Thoracic aorta (tissue), 2 donors: ENCODE results near the gene KHSRP. TPM values are rescaled to one million over a fixed set of nuclear protein-coding genes. Genes with fewer than 3 reads are reported as not detected.

Experiments used
- ATAC-seq: fragments of 150-250 bp; one replicate; pipeline ENCODE4 v1.8.0; 2017; ENCODE audit warnings: low read depth; ENCODE audit not compliant: insufficient number of reproducible peaks, low FRiP score
- DNase-seq: peaks from one replicate; pipeline ENCODE4 v3.0.0-alpha.2; 2020; ENCODE audit warnings: low spot score
- H3K27ac ChIP-seq, 2 donors: fragments of 200-600 bp; sonication (generic); 1 replicate in 1 of 2; 2 replicates in 1 of 2; pipeline ENCODE4 v1.5.1; 2016; ENCODE audit warnings: mild to moderate bottlenecking in 2 of 2, moderate library complexity in 2 of 2
- H3K27me3 ChIP-seq: fragments of 200-600 bp; sonication (generic); replicated peaks from 2 replicates; pipeline ENCODE4 v1.6.0; 2016; ENCODE audit warnings: mild to moderate bottlenecking; ENCODE audit not compliant: insufficient read depth
- H3K36me3 ChIP-seq: fragments of 200-600 bp; sonication (generic); one replicate; pipeline ENCODE4 v1.5.1; 2016
- H3K4me1 ChIP-seq, 2 donors: fragments of 200-600 bp; sonication (generic); 1 replicate in 1 of 2; 2 replicates in 1 of 2; pipeline versions ENCODE4 v1.5.1 to v1.6.0; 2016; ENCODE audit warnings: low read depth in 2 of 2, mild to moderate bottlenecking in 1 of 2; ENCODE audit not compliant: control insufficient read depth in 1 of 2
- H3K4me3 ChIP-seq: fragments of 200-600 bp; sonication (generic); 2 replicates; pipeline ENCODE4 v1.5.1; 2016; ENCODE audit warnings: mild to moderate bottlenecking
- H3K9me3 ChIP-seq: fragments of 200-600 bp; sonication (generic); 2 replicates; pipeline ENCODE4 v1.5.1; 2016
- total RNA-seq, 2 donors: library from RNA; depleted of rRNA; stranded (reverse); fragments of >200 nt; gene quantifications; one replicate each; pipeline versions ENCODE4 v1.1.0 to v1.2.3, GENCODE V29; 2016
- TF ChIP-seq, protein P1 (sequence below): fragments of 200-600 bp; sonication (generic); IDR thresholded peaks from one replicate; pipeline ENCODE4 v1.5.1; 2019; ENCODE audit warnings: antibody characterized with exemption

Gene KHSRP
- total RNA-seq, 2 donors from 2014 or later = 98.4 to 111 TPM

DNA sequence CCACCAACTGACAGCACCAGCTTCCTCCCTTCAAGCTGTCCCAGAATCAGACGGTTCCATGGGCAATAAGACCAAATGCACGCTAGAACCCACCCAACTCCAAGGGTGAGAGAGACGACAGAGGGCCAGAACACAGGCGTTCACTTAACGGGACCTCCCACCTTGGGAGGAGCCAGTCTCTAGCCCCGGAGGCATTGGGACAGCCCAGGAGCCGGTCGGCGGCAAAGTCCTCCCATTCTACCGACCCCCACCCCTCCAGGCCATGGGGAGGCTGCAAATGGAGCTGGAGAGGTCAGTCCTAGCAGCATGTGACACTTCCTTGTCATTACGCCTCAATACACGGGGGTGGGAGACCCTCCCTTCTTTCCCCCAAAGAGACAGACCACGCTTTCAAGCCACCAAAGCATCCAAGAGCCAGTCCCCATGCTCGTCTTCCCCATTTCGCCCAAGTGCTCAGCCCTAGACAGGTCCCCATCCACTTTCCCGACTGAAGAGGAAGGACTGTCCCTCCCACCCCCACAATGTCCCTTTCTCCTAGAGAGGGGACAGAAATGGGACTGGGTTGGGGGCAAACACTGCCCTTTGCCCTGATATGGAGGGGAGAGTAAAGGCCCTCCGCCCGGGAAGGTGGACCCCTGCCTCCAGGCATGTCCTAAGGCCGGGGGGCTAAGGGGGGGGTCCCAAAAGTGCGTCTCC is 964 bp downstream of the KHSRP start:
- TF ChIP-seq, protein P1, sequence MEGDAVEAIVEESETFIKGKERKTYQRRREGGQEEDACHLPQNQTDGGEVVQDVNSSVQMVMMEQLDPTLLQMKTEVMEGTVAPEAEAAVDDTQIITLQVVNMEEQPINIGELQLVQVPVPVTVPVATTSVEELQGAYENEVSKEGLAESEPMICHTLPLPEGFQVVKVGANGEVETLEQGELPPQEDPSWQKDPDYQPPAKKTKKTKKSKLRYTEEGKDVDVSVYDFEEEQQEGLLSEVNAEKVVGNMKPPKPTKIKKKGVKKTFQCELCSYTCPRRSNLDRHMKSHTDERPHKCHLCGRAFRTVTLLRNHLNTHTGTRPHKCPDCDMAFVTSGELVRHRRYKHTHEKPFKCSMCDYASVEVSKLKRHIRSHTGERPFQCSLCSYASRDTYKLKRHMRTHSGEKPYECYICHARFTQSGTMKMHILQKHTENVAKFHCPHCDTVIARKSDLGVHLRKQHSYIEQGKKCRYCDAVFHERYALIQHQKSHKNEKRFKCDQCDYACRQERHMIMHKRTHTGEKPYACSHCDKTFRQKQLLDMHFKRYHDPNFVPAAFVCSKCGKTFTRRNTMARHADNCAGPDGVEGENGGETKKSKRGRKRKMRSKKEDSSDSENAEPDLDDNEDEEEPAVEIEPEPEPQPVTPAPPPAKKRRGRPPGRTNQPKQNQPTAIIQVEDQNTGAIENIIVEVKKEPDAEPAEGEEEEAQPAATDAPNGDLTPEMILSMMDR = no peak
- DNase-seq = no peak
- no peaks in the 10 kb centered on the region for H3K9me3 ChIP-seq
- ATAC-seq = no peak
- H3K4me1 ChIP-seq = peaks cover 11 to 26% of the 10 kb centered on the region in 2 donors
- H3K27ac ChIP-seq = no peak overlapping the region
- peak overlapping the region; percentile 95 for H3K4me3 ChIP-seq
- peaks cover 25% of the 10 kb centered on the region for H3K36me3 ChIP-seq
- H3K27me3 ChIP-seq = no peaks in the 10 kb centered on the region

DNA sequence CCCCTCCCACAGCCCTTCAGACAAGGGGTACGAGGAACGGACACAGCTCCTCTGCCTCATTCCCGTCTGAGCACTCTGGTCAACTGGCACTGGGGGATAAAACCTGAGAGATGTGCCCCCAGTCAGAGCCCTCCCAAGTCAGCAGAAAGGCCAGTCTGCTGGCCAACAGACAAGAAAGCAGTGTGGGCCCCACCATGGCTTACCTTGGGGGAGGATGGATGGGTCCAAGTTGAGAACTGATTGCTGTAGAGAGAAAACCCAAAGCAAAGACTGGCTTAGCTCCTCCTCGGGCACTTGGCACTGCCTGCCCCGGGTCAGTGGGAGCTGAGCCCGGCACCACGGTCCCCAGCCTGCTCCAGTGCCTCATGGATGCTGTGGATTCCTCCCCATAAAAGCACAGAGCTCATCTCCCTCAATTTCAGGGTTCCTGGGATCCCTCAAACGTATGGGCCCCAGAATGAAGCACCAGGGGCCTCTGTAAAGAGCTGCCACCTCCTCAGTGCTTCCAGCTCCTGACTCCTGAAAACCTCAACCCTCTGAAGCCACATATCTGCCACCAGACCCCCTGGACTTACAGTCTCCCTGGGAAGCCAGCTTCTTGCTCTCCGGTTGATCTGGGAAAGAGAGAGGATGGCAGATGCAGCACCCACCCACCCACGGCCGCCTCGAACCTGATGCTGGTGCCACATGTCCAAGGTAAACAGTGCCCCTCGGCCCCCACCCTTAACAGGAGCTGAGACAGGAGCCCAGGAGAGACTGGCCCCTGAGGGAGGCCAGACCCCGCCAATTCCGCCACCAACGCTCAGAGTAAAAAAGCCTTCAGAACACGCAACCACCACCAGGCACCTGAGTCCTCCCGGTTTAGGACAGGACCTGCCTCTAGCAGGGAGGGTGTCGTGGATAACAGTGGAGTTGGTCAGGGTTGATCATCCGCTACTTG is 3.3 kb downstream of the KHSRP start:
- TF ChIP-seq, protein P1 = no peak
- H3K4me3 ChIP-seq = no peak overlapping the region
- peaks cover 11 to 26% of the 10 kb centered on the region in 2 donors for H3K4me1 ChIP-seq
- DNase-seq = no peak
- no peak for ATAC-seq
- peaks cover 47% of the 10 kb centered on the region for H3K36me3 ChIP-seq
- no peaks in the 10 kb centered on the region for H3K27me3 ChIP-seq
- H3K27ac ChIP-seq = no peak overlapping the region
- H3K9me3 ChIP-seq = no peaks in the 10 kb centered on the region

DNA sequence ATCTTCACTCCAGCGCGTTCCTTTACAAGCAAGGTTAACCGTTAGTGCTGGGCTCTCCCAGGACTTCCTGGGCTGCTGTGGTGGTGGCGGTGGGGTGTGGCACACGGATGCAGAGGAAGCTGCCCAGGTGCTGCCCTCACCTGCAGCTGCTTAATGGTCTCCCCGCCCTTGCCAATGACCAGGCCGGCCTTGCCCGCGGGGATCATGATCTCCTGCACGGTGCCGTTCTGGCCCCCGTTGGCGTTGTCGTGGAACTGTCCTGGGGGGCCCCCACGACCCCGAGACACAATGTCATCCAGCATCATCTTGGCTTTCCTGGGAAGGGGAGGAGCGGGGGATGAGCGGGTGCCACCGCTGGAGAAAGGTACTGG is 6.1 kb downstream of the KHSRP start:
- Histone ChIP-seq H3K4me3 (no peak overlapping the region), H3K27me3 (no peaks in the 10 kb centered on the region), H3K4me1 (peaks cover 11 to 22% of the 10 kb centered on the region in 2 donors), H3K9me3 (no peaks in the 10 kb centered on the region), H3K27ac (no peak overlapping the region), H3K36me3 (peaks cover 70% of the 10 kb centered on the region)
- DNase-seq = no peak
- no peak for ATAC-seq
- TF ChIP-seq, protein P1 = no peak

DNA sequence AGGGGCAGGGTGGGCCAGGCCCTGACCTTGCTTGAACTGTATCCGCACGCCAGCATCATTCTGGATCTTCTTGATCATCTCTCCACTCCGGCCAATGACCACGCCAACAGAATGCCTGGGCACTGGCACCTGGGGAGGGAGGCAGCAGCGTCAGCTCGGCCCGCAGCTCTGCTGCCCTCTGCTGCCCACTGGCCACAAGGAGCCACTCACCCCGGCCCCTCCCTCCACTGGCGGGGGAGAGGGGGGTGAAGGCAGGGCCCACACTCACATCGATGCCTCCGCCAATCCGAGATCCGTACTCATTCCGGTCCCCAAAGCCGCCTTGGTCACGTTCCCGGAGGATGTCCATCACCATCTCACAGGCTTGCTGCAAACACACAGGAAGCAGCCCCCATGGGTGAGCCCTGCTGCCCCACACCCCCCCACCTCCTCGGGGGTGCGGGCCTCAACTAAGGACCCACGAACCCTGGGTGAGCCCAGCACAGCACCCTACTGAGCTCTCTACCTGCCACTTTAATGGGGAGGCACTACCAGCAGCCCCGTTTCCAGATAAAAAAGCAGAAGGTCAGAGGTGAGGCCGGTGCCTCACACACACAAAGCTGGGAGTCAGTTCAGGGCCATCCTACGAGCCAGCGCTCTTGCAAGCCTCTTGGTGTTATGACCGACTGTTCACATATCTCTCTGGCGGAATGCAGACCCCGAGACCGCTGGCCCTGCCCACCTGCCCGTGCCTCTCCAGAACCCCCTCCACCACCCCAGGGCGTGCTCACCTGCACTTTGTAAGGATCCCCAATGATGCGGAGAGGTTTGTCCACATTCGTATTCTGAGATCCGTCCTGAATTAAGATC is 6.7 kb downstream of the KHSRP start:
- no peak for ATAC-seq
- Histone ChIP-seq H3K36me3 (peaks cover 70% of the 10 kb centered on the region), H3K27me3 (no peaks in the 10 kb centered on the region), H3K4me3 (no peak overlapping the region), H3K9me3 (no peaks in the 10 kb centered on the region), H3K4me1 (peaks cover 5 to 16% of the 10 kb centered on the region in 2 donors), H3K27ac (no peak overlapping the region)
- TF ChIP-seq, protein P1 = no peak
- no peak for DNase-seq
